Transverse colon (tissue), 4 donors: ENCODE data around the gene FBLN2. TPM values are rescaled to one million over a fixed set of nuclear protein-coding genes. Genes with fewer than 3 reads are reported as not detected.

Experiments
- DNase-seq: peaks from one replicate; pipeline ENCODE4 v3.0.0-alpha.2; 2019
- H3K27ac ChIP-seq, 4 donors: fragments of 200-600 bp; sonication (generic); 2 replicates each; pipeline ENCODE4 v1.5.1; 2016 to 2018; ENCODE audit warnings: inconsistent platforms in 4 of 4
- H3K27me3 ChIP-seq: fragments of 200-600 bp; sonication (generic); 2 replicates; pipeline ENCODE4 v1.5.1; 2017; ENCODE audit warnings: inconsistent platforms
- H3K36me3 ChIP-seq, 4 donors: fragments of 200-600 bp; sonication (generic); 2 replicates each; pipeline ENCODE4 v1.5.1; 2017 to 2019; ENCODE audit warnings: inconsistent platforms in 4 of 4
- H3K4me1 ChIP-seq, 4 donors: fragments of 200-600 bp; sonication (generic); 2 replicates each; pipeline ENCODE4 v1.5.1; 2017 to 2020; ENCODE audit warnings: inconsistent platforms in 4 of 4
- H3K4me3 ChIP-seq, 4 donors: fragments of 200-600 bp; sonication (generic); 1 replicate in 1 of 4; 2 replicates in 3 of 4; pipeline versions ENCODE4 v1.5.1 to v1.6.1; 2017 to 2019; ENCODE audit warnings: inconsistent platforms in 4 of 4
- H3K9me3 ChIP-seq, 2 donors: fragments of 200-600 bp; sonication (generic); 2 replicates each; pipeline ENCODE4 v1.5.1; 2017 to 2019; ENCODE audit warnings: inconsistent platforms in 2 of 2
- EP300 ChIP-seq: sonication (generic); formaldehyde crosslinking; IDR thresholded peaks from one replicate; pipeline ENCODE4 v1.6.1; 2017; ENCODE audit warnings: antibody characterized with exemption, low read depth
- POLR2A ChIP-seq: fragments of 450-650 bp; IDR thresholded peaks from one replicate; pipeline ENCODE4 v1.6.1; 2016; ENCODE audit warnings: antibody characterized with exemption, mild to moderate bottlenecking, moderate library complexity
- POLR2AphosphoS5 ChIP-seq, 3 donors: sonication (generic); formaldehyde crosslinking; IDR thresholded peaks; one replicate each; pipeline ENCODE4 v1.6.1; 2016; ENCODE audit warnings: antibody characterized with exemption in 3 of 3
- WGBS, 2 donors: methylation state at CpG; one replicate each; pipeline ENCODE4 v1.1.5; 2018; ENCODE audit warnings: low coverage in 1 of 2; 5-methylcytosine and 5-hydroxymethylcytosine counted together
- in situ Hi-C, 4 donors: fragments of 200-750 bp; cut with MboI; loops; one replicate each; pipeline versions ENCODE4 v1.15.0 to v1.15.1; 2017; ENCODE audit warnings: low sequenced_read_pairs in 3 of 4, low pct_ligation_motif_present in 1 of 4, low pct_unique_long_range_greater_than_20kb in 1 of 4
- intact Hi-C: fragments of 100-400 bp; cut with DNase I; formaldehyde crosslinking; loops from one replicate; pipeline ENCODE4 v1.15.1; 2023; ENCODE audit warnings: low total_unique reads
- total RNA-seq, 4 donors: library from RNA; depleted of rRNA; stranded (reverse); fragments of >200 nt; gene quantifications; one replicate each; pipeline ENCODE4 v1.1.0, GENCODE V29; 2016
- TF ChIP-seq, protein P1 (sequence below), 5 experiments: fragments of 200-600 bp in 3 of 5; fragments of 450-650 bp in 2 of 5; sonication (generic) in 3 of 5; IDR thresholded peaks; 1 replicate in 2 of 5; 2 replicates in 3 of 5; pipeline ENCODE4 v1.5.1; 2016 to 2017; ENCODE audit warnings: antibody characterized with exemption in 5 of 5, inconsistent platforms in 3 of 5, mild to moderate bottlenecking in 2 of 5, moderate library complexity in 1 of 5

The FBLN2 gene
- total RNA-seq, 4 donors from 2014 or later, result 23.0 to 51.5 (median 31.4) TPM

DNA sequence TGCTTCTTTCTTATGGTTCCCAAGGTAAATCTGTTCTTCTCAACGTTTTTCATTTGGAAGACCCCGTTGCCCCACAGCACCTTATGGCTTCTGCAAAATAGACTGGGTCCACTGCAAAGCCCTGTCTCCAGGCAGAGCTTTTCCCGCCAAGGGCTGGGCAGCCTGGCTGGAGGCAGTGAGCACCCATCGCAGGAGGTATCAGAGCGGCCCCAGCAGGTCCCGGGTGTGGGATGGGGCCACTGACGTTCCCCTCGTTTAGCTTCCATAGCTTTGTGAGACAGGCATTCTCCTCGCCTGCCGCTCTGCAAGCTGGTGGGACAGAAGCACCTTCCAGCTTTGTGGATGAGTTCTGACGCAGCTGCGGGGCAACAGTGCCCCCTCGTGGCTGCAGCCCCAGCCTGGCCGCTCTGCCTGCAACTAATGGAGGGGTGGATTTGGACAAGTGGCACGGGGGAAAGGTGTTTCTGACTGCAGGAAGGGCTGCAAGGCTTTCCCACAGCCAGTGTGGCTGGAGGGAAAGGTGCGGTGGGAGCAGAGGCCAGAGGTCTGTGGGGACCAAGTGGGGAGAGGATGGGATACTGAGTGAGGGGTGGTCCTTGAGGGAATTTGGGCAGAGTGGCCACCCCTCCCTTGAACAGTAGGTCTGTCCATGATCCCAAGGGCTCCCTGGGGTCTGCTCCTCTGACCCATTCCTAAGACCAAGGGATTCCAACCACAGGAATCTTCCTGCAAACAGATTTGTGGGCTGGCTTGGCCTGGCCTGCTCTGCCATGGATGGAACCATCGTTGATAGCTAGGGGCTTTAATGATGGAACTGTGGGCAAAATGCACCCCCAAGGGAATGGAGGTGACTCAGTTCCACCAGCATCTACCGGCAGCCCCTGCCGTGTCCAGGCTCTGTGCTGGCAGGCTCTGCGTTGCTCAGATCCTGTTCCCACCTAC, 99.4 kb downstream of the FBLN2 start:
- no peaks in the 10 kb centered on the region for H3K9me3 ChIP-seq
- H3K27ac ChIP-seq, result no peak overlapping the region
- in situ Hi-C loops, result loop anchor here (5.0 to 25.0 kb wide), 3 partner anchors 151 to 561 kb away; no protein-coding TSS in a partner anchor
- peaks cover 0 to 13% (median 1%) of the 10 kb centered on the region in 4 donors for H3K4me1 ChIP-seq
- peaks cover 10% of the 10 kb centered on the region for H3K27me3 ChIP-seq
- peak; percentile 79 for DNase-seq
- 13 to 18% methylated on average over 2 to 20 of the region's 20 CpGs for WGBS, 2 donors
- H3K4me3 ChIP-seq, result no peak overlapping the region
- TF ChIP-seq EP300 (no peak), POLR2A (no peak), POLR2AphosphoS5 (IDR thresholded peaks at IDR 0.05) (no peak)
- TF ChIP-seq, protein P1, sequence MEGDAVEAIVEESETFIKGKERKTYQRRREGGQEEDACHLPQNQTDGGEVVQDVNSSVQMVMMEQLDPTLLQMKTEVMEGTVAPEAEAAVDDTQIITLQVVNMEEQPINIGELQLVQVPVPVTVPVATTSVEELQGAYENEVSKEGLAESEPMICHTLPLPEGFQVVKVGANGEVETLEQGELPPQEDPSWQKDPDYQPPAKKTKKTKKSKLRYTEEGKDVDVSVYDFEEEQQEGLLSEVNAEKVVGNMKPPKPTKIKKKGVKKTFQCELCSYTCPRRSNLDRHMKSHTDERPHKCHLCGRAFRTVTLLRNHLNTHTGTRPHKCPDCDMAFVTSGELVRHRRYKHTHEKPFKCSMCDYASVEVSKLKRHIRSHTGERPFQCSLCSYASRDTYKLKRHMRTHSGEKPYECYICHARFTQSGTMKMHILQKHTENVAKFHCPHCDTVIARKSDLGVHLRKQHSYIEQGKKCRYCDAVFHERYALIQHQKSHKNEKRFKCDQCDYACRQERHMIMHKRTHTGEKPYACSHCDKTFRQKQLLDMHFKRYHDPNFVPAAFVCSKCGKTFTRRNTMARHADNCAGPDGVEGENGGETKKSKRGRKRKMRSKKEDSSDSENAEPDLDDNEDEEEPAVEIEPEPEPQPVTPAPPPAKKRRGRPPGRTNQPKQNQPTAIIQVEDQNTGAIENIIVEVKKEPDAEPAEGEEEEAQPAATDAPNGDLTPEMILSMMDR (IDR thresholded peaks at IDR 0.05), result peak; percentile 80 to 96 (median 94)
- intact Hi-C loops, result loop anchor here (2.0 to 5.0 kb wide), 2 partner anchors 152 to 556 kb away; no protein-coding TSS in a partner anchor
- no peaks in the 10 kb centered on the region for H3K36me3 ChIP-seq

DNA sequence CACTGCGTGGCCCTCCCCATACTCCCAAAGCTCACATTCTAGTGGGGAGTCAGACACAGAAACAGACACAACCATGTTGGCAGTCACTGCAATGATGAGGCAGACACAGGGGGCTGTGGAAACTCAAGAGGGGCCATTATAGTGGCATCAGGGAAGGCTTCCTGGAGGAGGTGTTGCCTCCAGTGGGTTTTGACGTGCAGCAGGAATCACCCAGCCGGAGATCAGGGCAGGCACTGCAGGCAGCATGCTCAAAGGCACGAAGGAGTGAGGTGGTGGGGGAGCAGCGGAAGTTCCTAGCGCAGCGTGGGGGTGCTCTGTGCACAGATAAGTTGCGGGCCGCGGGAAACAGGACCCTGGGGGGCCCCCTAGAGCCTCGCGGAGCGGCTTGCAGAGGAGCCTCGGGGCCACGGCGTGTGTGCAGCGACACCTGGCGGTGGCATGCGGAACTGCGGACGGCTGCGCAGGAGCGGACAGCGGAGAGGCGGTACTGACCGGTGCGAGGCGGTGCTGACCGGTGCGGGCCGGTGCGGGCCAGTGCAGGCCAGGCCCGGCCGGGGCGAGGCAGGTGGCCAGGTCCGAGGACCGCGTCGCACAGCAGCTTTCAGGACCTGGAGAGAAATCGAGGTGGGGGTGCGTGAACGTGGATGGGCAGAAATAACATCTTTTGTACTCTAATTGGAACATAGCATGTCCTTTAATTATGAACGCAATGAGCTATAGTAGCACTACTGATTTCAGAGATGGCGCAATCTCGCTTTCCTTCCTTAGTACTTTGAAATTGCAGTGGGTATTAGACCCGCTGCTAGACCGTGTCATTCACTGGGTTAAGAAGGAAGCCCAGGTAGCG, 101.5 kb downstream of the FBLN2 start:
- H3K36me3 ChIP-seq, result no peaks in the 10 kb centered on the region
- intact Hi-C loops, result no loop called here
- TF ChIP-seq, protein P1 (IDR thresholded peaks at IDR 0.05), result peak; percentile 92 to 100 (median 100)
- peak in 2 of 3 donors; percentile 41 to 68 for TF ChIP-seq POLR2AphosphoS5 (IDR thresholded peaks at IDR 0.05)
- TF ChIP-seq POLR2A, result no peak
- no peak for TF ChIP-seq EP300
- H3K27me3 ChIP-seq, result peaks cover 30% of the 10 kb centered on the region
- DNase-seq, result peak; percentile 73
- H3K27ac ChIP-seq, result no peak overlapping the region
- no peaks in the 10 kb centered on the region for H3K9me3 ChIP-seq
- in situ Hi-C loops, result loop anchor here in 2 of 4 donors (25.0 kb wide), 1 partner anchor 237 kb away; the partner anchor contains the start of gene WNT7A (in 2 of the 2)
- H3K4me3 ChIP-seq, result no peak overlapping the region
- peaks cover 0 to 19% (median 2%) of the 10 kb centered on the region in 4 donors for H3K4me1 ChIP-seq
- WGBS, 2 donors, result 17 to 83% methylated on average over 4 to 47 of the region's 48 CpGs

DNA sequence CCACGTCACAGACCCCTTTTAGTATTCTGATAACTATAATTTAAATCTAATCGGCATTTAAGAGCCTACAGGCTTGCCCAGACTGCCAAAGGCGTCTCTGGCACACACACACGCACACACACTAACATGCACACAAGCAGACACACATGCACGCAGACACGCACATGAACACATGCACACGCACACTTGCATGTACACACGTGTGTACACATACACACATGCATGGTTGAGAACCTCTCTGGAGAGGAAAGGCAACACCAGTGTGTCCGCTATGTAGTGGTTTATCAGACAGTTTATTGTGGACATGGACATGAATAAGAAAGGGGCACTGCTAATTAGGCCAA, 102.1 kb downstream of the FBLN2 start:
- Histone ChIP-seq H3K9me3 (no peaks in the 10 kb centered on the region), H3K4me3 (no peak overlapping the region), H3K27me3 (peaks cover 36% of the 10 kb centered on the region), H3K27ac (no peak overlapping the region), H3K4me1 (peaks cover 0 to 19% (median 2%) of the 10 kb centered on the region in 4 donors), H3K36me3 (no peaks in the 10 kb centered on the region)
- WGBS, 2 donors, result 86 to 97% methylated on average over 6 to 9 of the region's 9 CpGs
- DNase-seq, result no peak
- intact Hi-C loops (no loop called here), in situ Hi-C loops (loop anchor here in 2 of 4 donors (25.0 kb wide), 1 partner anchor 236 kb away; the partner anchor contains the start of gene WNT7A (in 2 of the 2))
- TF ChIP-seq EP300 (no peak), POLR2A (no peak), POLR2AphosphoS5 (IDR thresholded peaks at IDR 0.05) (no peak)
- TF ChIP-seq, protein P1 (IDR thresholded peaks at IDR 0.05), result no peak
